ENCODE data around the gene MVB12B.

The MVB12B gene

GRCh38 chr9:126454215-126454614, 127.6 kb downstream of the MVB12B start:
- no peaks in the 10 kb centered on the region for H3K4me1 Mint-ChIP-seq
- no peak for ATAC-seq
- H3K4me3 Mint-ChIP-seq = no peak overlapping the region
- H3K27ac Mint-ChIP-seq = no peak overlapping the region
- H3K9me3 Mint-ChIP-seq = no peaks in the 10 kb centered on the region
- H3K36me3 Mint-ChIP-seq = no peaks in the 10 kb centered on the region
- no peaks in the 10 kb centered on the region for H3K27me3 Mint-ChIP-seq

GRCh38 chr9:126454795-126455194, 128.2 kb downstream of the MVB12B start:
- no peaks in the 10 kb centered on the region for H3K27me3 Mint-ChIP-seq
- no peak for ATAC-seq
- H3K27ac Mint-ChIP-seq = no peak overlapping the region
- H3K4me1 Mint-ChIP-seq = no peaks in the 10 kb centered on the region
- H3K36me3 Mint-ChIP-seq = no peaks in the 10 kb centered on the region
- H3K4me3 Mint-ChIP-seq = no peak overlapping the region
- H3K9me3 Mint-ChIP-seq = no peaks in the 10 kb centered on the region

GRCh38 chr9:126456441-126457174, 130.0 kb downstream of the MVB12B start:
- Mint-ChIP-seq H3K4me3 (no peak overlapping the region), H3K27me3 (no peaks in the 10 kb centered on the region), H3K36me3 (no peaks in the 10 kb centered on the region), H3K27ac (no peak overlapping the region), H3K4me1 (no peaks in the 10 kb centered on the region), H3K9me3 (no peaks in the 10 kb centered on the region)
- no peak for ATAC-seq

- H3K27ac Mint-ChIP-seq = no peak overlapping the region
- H3K4me1 Mint-ChIP-seq = no peaks in the 10 kb centered on the region
- no peaks in the 10 kb centered on the region for H3K36me3 Mint-ChIP-seq
- no peaks in the 10 kb centered on the region for H3K27me3 Mint-ChIP-seq
- no peak for ATAC-seq
- no peak overlapping the region for H3K4me3 Mint-ChIP-seq
- H3K9me3 Mint-ChIP-seq = no peaks in the 10 kb centered on the region
Measured at GRCh38 chr9:126457175-126457547, 130.5 kb downstream of the MVB12B start.

GRCh38 chr9:126457890-126458289, 131.3 kb downstream of the MVB12B start:
- Mint-ChIP-seq H3K4me3 (no peak overlapping the region), H3K9me3 (no peaks in the 10 kb centered on the region), H3K4me1 (no peaks in the 10 kb centered on the region), H3K27ac (no peak overlapping the region), H3K36me3 (no peaks in the 10 kb centered on the region), H3K27me3 (no peaks in the 10 kb centered on the region)
- no peak for ATAC-seq

- no peaks in the 10 kb centered on the region for H3K27me3 Mint-ChIP-seq
- H3K4me1 Mint-ChIP-seq = no peaks in the 10 kb centered on the region
- no peaks in the 10 kb centered on the region for H3K36me3 Mint-ChIP-seq
- no peak overlapping the region for H3K27ac Mint-ChIP-seq
- no peak overlapping the region for H3K4me3 Mint-ChIP-seq
- ATAC-seq = no peak
- H3K9me3 Mint-ChIP-seq = no peaks in the 10 kb centered on the region
Measured at GRCh38 chr9:126459126-126459525, 132.5 kb downstream of the MVB12B start.

GRCh38 chr9:126459546-126459945, 132.9 kb downstream of the MVB12B start:
- H3K36me3 Mint-ChIP-seq = no peaks in the 10 kb centered on the region
- no peaks in the 10 kb centered on the region for H3K4me1 Mint-ChIP-seq
- no peaks in the 10 kb centered on the region for H3K27me3 Mint-ChIP-seq
- H3K27ac Mint-ChIP-seq = no peak overlapping the region
- ATAC-seq = no peak
- H3K9me3 Mint-ChIP-seq = no peaks in the 10 kb centered on the region
- H3K4me3 Mint-ChIP-seq = no peak overlapping the region

GRCh38 chr9:126459965-126460843, 133.6 kb downstream of the MVB12B start:
- Mint-ChIP-seq H3K36me3 (no peaks in the 10 kb centered on the region), H3K9me3 (no peaks in the 10 kb centered on the region), H3K4me3 (no peak overlapping the region), H3K27ac (no peak overlapping the region), H3K27me3 (no peaks in the 10 kb centered on the region), H3K4me1 (no peaks in the 10 kb centered on the region)
- ATAC-seq = no peak

GRCh38 chr9:126461029-126461428, 134.4 kb downstream of the MVB12B start:
- no peak overlapping the region for H3K4me3 Mint-ChIP-seq
- no peaks in the 10 kb centered on the region for H3K4me1 Mint-ChIP-seq
- H3K36me3 Mint-ChIP-seq = no peaks in the 10 kb centered on the region
- no peaks in the 10 kb centered on the region for H3K9me3 Mint-ChIP-seq
- ATAC-seq = no peak
- H3K27me3 Mint-ChIP-seq = no peaks in the 10 kb centered on the region
- H3K27ac Mint-ChIP-seq = no peak overlapping the region

- Mint-ChIP-seq H3K4me3 (no peak overlapping the region), H3K36me3 (no peaks in the 10 kb centered on the region)
- no peak for ATAC-seq
Measured at GRCh38 chr9:126461608-126462007, 135.0 kb downstream of the MVB12B start.

GRCh38 chr9:126462617-126463016, 136.0 kb downstream of the MVB12B start:
- H3K27me3 Mint-ChIP-seq = no peaks in the 10 kb centered on the region
- no peak overlapping the region for H3K4me3 Mint-ChIP-seq
- H3K9me3 Mint-ChIP-seq = no peaks in the 10 kb centered on the region
- H3K27ac Mint-ChIP-seq = no peak overlapping the region
- no peaks in the 10 kb centered on the region for H3K36me3 Mint-ChIP-seq
- no peaks in the 10 kb centered on the region for H3K4me1 Mint-ChIP-seq
- no peak for ATAC-seq

More at GRCh38 chr9:126461608-126462007, 135.0 kb downstream of the MVB12B start:
- H3K27ac Mint-ChIP-seq = no peak overlapping the region
- H3K4me1 Mint-ChIP-seq = no peaks in the 10 kb centered on the region
- H3K9me3 Mint-ChIP-seq = no peaks in the 10 kb centered on the region
- H3K27me3 Mint-ChIP-seq = no peaks in the 10 kb centered on the region

- ATAC-seq = no peak
- H3K4me3 Mint-ChIP-seq = no peak overlapping the region
- no peak overlapping the region for H3K27ac Mint-ChIP-seq
- H3K27me3 Mint-ChIP-seq = peaks cover 2% of the 10 kb centered on the region
- H3K36me3 Mint-ChIP-seq = peaks cover under 1% of the 10 kb centered on the region
- H3K4me1 Mint-ChIP-seq = peaks cover 3% of the 10 kb centered on the region
- H3K9me3 Mint-ChIP-seq = no peaks in the 10 kb centered on the region
Measured at GRCh38 chr9:126463426-126463825, 136.8 kb downstream of the MVB12B start.

- Mint-ChIP-seq H3K27ac (no peak overlapping the region), H3K36me3 (peaks cover 5% of the 10 kb centered on the region), H3K27me3 (peaks cover 6% of the 10 kb centered on the region)
Measured at GRCh38 chr9:126464694-126465441, 138.2 kb downstream of the MVB12B start.

GRCh38 chr9:126465977-126466376, 139.3 kb downstream of the MVB12B start:
- H3K4me1 Mint-ChIP-seq = peaks cover 29% of the 10 kb centered on the region
- H3K27me3 Mint-ChIP-seq = peaks cover 6% of the 10 kb centered on the region
- H3K4me3 Mint-ChIP-seq = no peak overlapping the region
- H3K36me3 Mint-ChIP-seq = peaks cover 5% of the 10 kb centered on the region
- no peak for ATAC-seq
- H3K27ac Mint-ChIP-seq = no peak overlapping the region
- no peaks in the 10 kb centered on the region for H3K9me3 Mint-ChIP-seq

More at GRCh38 chr9:126464694-126465441, 138.2 kb downstream of the MVB12B start:
- ATAC-seq = no peak
- peaks cover 18% of the 10 kb centered on the region for H3K4me1 Mint-ChIP-seq
- no peaks in the 10 kb centered on the region for H3K9me3 Mint-ChIP-seq
- no peak overlapping the region for H3K4me3 Mint-ChIP-seq

GRCh38 chr9:126468141-126468825, 141.7 kb downstream of the MVB12B start:
- ATAC-seq = no peak
- H3K27ac Mint-ChIP-seq = peak overlapping the region; percentile 83
- peaks cover 5% of the 10 kb centered on the region for H3K36me3 Mint-ChIP-seq
- no peak overlapping the region for H3K4me3 Mint-ChIP-seq
- peaks cover 6% of the 10 kb centered on the region for H3K27me3 Mint-ChIP-seq
- H3K9me3 Mint-ChIP-seq = no peaks in the 10 kb centered on the region
- H3K4me1 Mint-ChIP-seq = peaks cover 45% of the 10 kb centered on the region
